SK-N-MC (cell line): ENCODE measurements around the gene HEMK1.
A peak's percentile ranks its signal among the peaks of the same experiment; 100 is the strongest.

Experiments used
- DNase-seq: peaks from one replicate; pipeline ENCODE4 v3.0.0-alpha.2; 2011; ENCODE audit warnings: low read depth, low spot score
- H3K27ac ChIP-seq: fragments of 200-600 bp; sonication (generic); 2 replicates; pipeline ENCODE4 v1.5.1; 2016; ENCODE audit warnings: mixed run types
- H3K36me3 ChIP-seq: fragments of 200-600 bp; sonication (generic); 2 replicates; pipeline ENCODE4 v1.6.1; 2017; ENCODE audit warnings: antibody characterized with exemption, low read length, mixed read lengths; ENCODE audit not compliant: insufficient read depth
- H3K4me3 ChIP-seq: fragments of 200-600 bp; sonication (generic); 2 replicates; pipeline ENCODE4 v1.5.1; 2016
- H3K9ac ChIP-seq: fragments of 200-600 bp; sonication (generic); 2 replicates; pipeline ENCODE4 v1.8.0; 2017; ENCODE audit warnings: mixed run types, mixed read lengths; ENCODE audit not compliant: insufficient read length
- H3K9me3 ChIP-seq: fragments of 200-600 bp; sonication (generic); 2 replicates; pipeline ENCODE4 v1.6.1; 2017; ENCODE audit warnings: low read depth, mild to moderate bottlenecking, antibody characterized with exemption, low read length, moderate library complexity, mixed read lengths
- EZH2 ChIP-seq: fragments of 200-600 bp; sonication (generic); IDR thresholded peaks from one replicate; pipeline ENCODE4 v1.6.1; 2017; ENCODE audit warnings: antibody characterized with exemption
- FOXP2 ChIP-seq: optimal IDR thresholded peaks from 2 replicates; pipeline ENCODE3; 2011; ENCODE audit warnings: mild to moderate bottlenecking, moderate library complexity; ENCODE audit not compliant: insufficient read depth; ENCODE audit errors: extremely low read length, control extremely low read depth
- POLR2AphosphoS5 ChIP-seq: IDR thresholded peaks from 2 replicates; pipeline ENCODE4 v1.6.1; 2012; ENCODE audit warnings: mild to moderate bottlenecking, low read depth, low read length, borderline replicate concordance

Gene HEMK1

GRCh38 chr3:50599716-50600118 is 30.4 kb downstream of the HEMK1 start:
- Histone ChIP-seq H3K4me3 (no peak overlapping the region), H3K36me3 (no peaks in the 10 kb centered on the region), H3K9ac (no peak overlapping the region), H3K27ac (no peak overlapping the region), H3K9me3 (no peaks in the 10 kb centered on the region)
- no peak for DNase-seq
- TF ChIP-seq FOXP2 (no peak), POLR2AphosphoS5 (no peak), EZH2 (no peak)

- Histone ChIP-seq H3K9me3 (no peaks in the 10 kb centered on the region), H3K36me3 (no peaks in the 10 kb centered on the region), H3K4me3 (no peak overlapping the region), H3K9ac (no peak overlapping the region), H3K27ac (no peak overlapping the region)
- DNase-seq: no peak
- TF ChIP-seq FOXP2 (no peak), EZH2 (no peak), POLR2AphosphoS5 (no peak)
Measured at GRCh38 chr3:50600141-50600753, 30.9 kb downstream of the HEMK1 start.

GRCh38 chr3:50600841-50601591 is 31.7 kb downstream of the HEMK1 start:
- Histone ChIP-seq H3K9ac (peak overlapping the region; percentile 26), H3K4me3 (peak overlapping the region; percentile 54; the same call in 1 of the 2 replicates), H3K36me3 (no peaks in the 10 kb centered on the region), H3K27ac (peak overlapping the region; percentile 46; the same call in 1 of the 2 replicates), H3K9me3 (no peaks in the 10 kb centered on the region)
- no peak for DNase-seq
- TF ChIP-seq FOXP2 (no peak), POLR2AphosphoS5 (no peak)

DNA sequence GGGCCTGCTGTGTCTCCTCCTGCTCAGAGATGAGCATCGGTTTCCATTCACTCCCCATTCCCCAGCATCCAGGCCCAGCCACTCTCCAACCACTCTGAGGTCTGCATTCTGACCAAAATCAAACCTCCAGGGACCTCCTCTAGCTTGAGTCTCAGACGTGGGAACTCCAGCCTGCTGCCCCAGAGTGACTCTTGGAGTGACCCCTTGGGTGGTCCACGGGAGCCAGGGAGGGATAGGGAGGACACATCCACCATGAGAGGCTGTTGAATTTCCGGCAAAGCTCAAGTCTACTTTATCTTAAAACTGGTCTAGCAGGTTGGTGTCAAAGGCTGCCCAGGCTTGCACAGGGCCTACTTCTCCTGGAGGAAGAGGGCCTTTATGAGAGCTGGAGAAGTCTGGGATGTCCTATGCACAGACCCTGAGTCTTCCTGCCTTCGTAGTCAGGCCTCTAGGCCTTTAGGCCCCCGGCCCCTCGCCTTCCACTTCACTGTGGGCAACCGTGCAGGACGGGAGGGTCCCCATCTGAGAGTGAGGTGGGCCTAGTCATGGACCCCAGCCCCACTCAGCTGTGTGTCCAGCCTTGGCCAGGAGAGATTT is 33.4 kb downstream of the HEMK1 start:
- Histone ChIP-seq H3K4me3 (no peak overlapping the region), H3K36me3 (no peaks in the 10 kb centered on the region), H3K9ac (no peak overlapping the region), H3K27ac (no peak overlapping the region), H3K9me3 (no peaks in the 10 kb centered on the region)
- no peak for DNase-seq
- no peak for TF ChIP-seq FOXP2
- no peak for TF ChIP-seq EZH2
- no peak for TF ChIP-seq POLR2AphosphoS5

DNA sequence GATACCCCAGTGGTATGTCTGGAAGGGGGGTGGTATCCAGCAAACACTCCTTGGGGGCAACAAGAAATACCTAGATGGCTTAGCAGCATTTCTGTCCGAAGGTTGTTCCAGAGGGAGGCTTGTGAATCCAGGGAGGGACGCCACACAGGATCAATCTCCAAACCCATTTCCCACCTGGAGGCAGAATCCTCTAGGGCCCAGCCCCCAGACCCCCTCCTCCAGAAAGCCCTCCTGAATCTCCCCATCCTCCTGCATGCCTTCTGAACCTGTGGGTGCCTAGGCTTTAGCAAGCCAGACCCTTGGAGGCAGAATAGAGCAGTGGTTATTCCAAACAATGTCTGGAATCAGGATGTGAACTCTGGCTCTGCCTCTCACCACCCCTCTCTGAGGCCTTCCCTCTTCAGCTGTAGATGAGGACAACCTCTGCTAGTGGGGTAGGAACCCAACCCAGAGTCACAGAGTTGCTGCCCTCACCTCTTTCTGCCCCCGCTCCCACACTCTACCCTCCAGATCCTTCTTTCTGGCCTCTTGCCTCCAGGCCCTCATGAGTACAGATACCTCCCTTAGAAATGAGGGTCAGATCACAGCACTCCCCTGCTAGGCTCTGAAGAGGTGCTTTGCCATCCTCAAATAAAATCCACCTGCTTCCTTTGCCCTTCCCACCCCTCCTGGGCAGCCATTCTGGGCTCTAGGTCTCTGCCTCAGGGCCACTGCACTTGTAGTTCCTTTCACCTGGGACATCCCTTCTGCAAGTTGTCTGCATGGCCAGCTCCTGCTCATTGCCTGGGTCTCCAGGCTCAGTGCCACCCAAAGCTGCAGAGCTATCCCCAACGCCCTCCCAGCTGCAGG is 34.2 kb downstream of the HEMK1 start:
- Histone ChIP-seq H3K9me3 (no peaks in the 10 kb centered on the region), H3K9ac (no peak overlapping the region), H3K27ac (no peak overlapping the region), H3K4me3 (no peak overlapping the region), H3K36me3 (no peaks in the 10 kb centered on the region)
- DNase-seq: no peak
- TF ChIP-seq POLR2AphosphoS5 (no peak), FOXP2 (no peak), EZH2 (no peak)

- DNase-seq: no peak
- H3K4me3 ChIP-seq: no peak overlapping the region
- TF ChIP-seq POLR2AphosphoS5 (no peak), EZH2 (no peak), FOXP2 (no peak)
- H3K9me3 ChIP-seq: no peaks in the 10 kb centered on the region
- H3K9ac ChIP-seq: no peak overlapping the region
- no peaks in the 10 kb centered on the region for H3K36me3 ChIP-seq
- no peak overlapping the region for H3K27ac ChIP-seq
Measured at GRCh38 chr3:50604110-50604621, 34.8 kb downstream of the HEMK1 start.

- no peak overlapping the region for H3K4me3 ChIP-seq
- no peak for TF ChIP-seq FOXP2
- no peak for TF ChIP-seq EZH2
- no peak for TF ChIP-seq POLR2AphosphoS5
- no peak overlapping the region for H3K27ac ChIP-seq
- no peak for DNase-seq
- H3K9me3 ChIP-seq: no peaks in the 10 kb centered on the region
- H3K9ac ChIP-seq: no peak overlapping the region
- no peaks in the 10 kb centered on the region for H3K36me3 ChIP-seq
Measured at GRCh38 chr3:50604628-50605588, 35.6 kb downstream of the HEMK1 start.
